ACC112 (cell line): ENCODE results near the gene FYN.

Source experiments
- H2AFZ ChIP-seq: fragments of 200-600 bp; sonication (generic); one replicate; pipeline ENCODE4 v1.6.0; 2017; ENCODE audit warnings: antibody characterized with exemption, low read length; ENCODE audit not compliant: unreplicated experiment
- H3K27ac ChIP-seq: fragments of 200-600 bp; sonication (generic); 2 replicates; pipeline ENCODE4 v1.5.1; 2014; ENCODE audit warnings: low read depth, mild to moderate bottlenecking, antibody characterized with exemption, low read length, moderate library complexity
- H3K27me3 ChIP-seq: fragments of 200-600 bp; sonication (generic); 2 replicates; pipeline ENCODE4 v1.6.1; 2014; ENCODE audit warnings: mild to moderate bottlenecking, antibody characterized with exemption, low read length, moderate library complexity, mixed read lengths; ENCODE audit not compliant: insufficient read depth
- H3K36me3 ChIP-seq: fragments of 200-600 bp; sonication (generic); 2 replicates; pipeline ENCODE4 v1.6.1; 2016; ENCODE audit warnings: mild to moderate bottlenecking, antibody characterized with exemption, low read length, moderate library complexity, mixed read lengths; ENCODE audit not compliant: insufficient read depth
- H3K4me1 ChIP-seq: fragments of 200-600 bp; sonication (generic); one replicate; pipeline ENCODE4 v1.6.1; 2016; ENCODE audit warnings: low read length, mixed read lengths; ENCODE audit not compliant: insufficient read depth, unreplicated experiment, control insufficient read depth
- H3K4me3 ChIP-seq: fragments of 200-600 bp; sonication (generic); 2 replicates; pipeline ENCODE4 v1.5.1; 2014; ENCODE audit warnings: mild to moderate bottlenecking, low read depth, low read length
- H3K79me2 ChIP-seq: fragments of 200-600 bp; sonication (generic); one replicate; pipeline ENCODE4 v1.6.0; 2016; ENCODE audit warnings: low read length; ENCODE audit not compliant: control insufficient read depth, unreplicated experiment, insufficient read depth

The FYN gene

DNA sequence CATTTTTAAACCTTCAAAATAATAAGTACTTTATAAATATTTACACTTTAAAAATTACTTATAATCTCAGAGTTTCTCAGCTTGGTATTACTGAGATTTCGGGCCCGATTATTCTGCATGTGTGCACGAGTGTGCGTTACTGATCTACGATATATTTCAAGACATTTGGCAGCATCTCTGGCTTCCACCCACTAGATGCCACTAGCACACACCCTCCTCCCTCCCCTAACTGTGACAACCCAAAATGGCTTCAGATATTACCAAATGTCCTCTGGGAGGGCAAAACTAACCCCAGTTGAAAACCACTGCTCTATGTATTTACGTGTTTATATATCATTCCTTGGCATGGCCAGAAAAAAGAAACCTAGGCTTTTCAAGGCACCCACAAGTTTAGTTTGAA, 95.9 kb downstream of the FYN start:
- Histone ChIP-seq H3K27ac (no peak overlapping the region), H3K27me3 (no peaks in the 10 kb centered on the region), H2AFZ (no peak overlapping the region), H3K4me1 (peaks cover 42% of the 10 kb centered on the region), H3K79me2 (peaks cover 16% of the 10 kb centered on the region), H3K36me3 (no peaks in the 10 kb centered on the region), H3K4me3 (no peak overlapping the region)

- H3K27ac ChIP-seq, result 0 out of 2 replicates have a peak overlapping the region, but pooled peaks have one; percentile 9
- peaks cover 40% of the 10 kb centered on the region for H3K4me1 ChIP-seq
- no peak overlapping the region for H2AFZ ChIP-seq
- 0 out of 2 replicates have a peak, but pooled peaks cover 4% of the 10 kb centered on the region for H3K36me3 ChIP-seq
- H3K4me3 ChIP-seq, result no peak overlapping the region
- H3K79me2 ChIP-seq, result peaks cover 17% of the 10 kb centered on the region
- no peaks in the 10 kb centered on the region for H3K27me3 ChIP-seq
Observed at GRCh38 chr6:111776236-111777221, 96.7 kb downstream of the FYN start.

DNA sequence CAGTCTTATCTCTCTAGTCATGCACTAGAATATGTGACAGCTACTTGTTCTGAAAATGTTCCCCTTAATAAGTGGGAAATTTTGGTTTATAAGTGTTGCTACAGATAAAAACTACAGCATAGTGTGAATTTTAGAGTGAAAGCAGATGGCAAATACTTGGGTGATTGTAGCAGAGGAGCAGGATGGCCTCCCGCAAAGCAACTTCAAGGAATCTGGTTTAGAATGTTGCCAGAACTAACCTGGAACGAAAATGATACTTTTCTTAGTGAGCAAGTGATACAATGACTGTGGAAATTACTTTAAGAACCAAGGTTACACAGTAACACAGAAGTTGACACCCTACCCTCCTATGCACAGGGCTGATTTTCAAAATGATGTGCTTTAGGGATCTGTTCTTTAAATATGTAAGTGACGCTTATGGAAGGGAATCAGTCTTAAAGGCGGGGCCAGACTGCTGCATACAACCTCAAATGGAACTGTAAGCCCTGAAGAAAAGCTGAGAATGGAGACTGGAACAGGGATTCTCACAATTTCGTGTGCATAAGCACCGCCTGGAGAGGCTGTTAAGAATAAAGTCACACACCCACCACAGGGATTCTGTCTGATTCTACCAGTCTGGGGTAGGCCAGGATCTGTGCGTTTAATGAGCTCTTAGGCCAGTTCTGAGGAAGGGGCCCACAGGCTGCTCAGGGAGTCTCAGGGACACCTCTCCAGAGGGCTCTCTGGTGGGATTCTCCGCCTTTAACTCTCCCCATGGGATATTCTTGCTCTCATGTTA, 97.9 kb downstream of the FYN start:
- 0 out of 2 replicates have a peak, but pooled peaks cover 4% of the 10 kb centered on the region for H3K36me3 ChIP-seq
- H3K79me2 ChIP-seq, result peaks cover 16% of the 10 kb centered on the region
- H3K4me3 ChIP-seq, result no peak overlapping the region
- H3K27ac ChIP-seq, result no peak overlapping the region
- H3K27me3 ChIP-seq, result no peaks in the 10 kb centered on the region
- no peak overlapping the region for H2AFZ ChIP-seq
- peaks cover 35% of the 10 kb centered on the region for H3K4me1 ChIP-seq

DNA sequence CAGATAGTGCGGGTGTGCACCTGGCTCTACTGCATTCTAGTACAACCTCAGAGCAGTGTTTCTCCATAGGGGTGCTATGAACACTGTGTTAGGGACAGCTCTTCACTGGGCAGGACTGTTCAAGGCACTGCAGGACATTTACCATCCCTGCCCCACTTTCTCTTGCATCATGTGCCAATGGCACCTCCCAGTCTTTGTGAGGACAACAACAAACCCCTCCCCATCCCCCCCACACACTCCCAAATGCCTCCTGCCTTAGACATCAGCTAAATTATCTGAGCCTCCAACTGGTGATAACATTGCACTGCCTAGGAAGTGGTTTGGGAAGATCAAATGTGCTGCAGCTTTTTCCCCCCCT, 98.9 kb downstream of the FYN start:
- Histone ChIP-seq H3K4me3 (no peak overlapping the region), H3K4me1 (peaks cover 40% of the 10 kb centered on the region), H2AFZ (no peak overlapping the region), H3K36me3 (0 out of 2 replicates have a peak, but pooled peaks cover 4% of the 10 kb centered on the region), H3K79me2 (peaks cover 15% of the 10 kb centered on the region), H3K27me3 (no peaks in the 10 kb centered on the region), H3K27ac (no peak overlapping the region)

DNA sequence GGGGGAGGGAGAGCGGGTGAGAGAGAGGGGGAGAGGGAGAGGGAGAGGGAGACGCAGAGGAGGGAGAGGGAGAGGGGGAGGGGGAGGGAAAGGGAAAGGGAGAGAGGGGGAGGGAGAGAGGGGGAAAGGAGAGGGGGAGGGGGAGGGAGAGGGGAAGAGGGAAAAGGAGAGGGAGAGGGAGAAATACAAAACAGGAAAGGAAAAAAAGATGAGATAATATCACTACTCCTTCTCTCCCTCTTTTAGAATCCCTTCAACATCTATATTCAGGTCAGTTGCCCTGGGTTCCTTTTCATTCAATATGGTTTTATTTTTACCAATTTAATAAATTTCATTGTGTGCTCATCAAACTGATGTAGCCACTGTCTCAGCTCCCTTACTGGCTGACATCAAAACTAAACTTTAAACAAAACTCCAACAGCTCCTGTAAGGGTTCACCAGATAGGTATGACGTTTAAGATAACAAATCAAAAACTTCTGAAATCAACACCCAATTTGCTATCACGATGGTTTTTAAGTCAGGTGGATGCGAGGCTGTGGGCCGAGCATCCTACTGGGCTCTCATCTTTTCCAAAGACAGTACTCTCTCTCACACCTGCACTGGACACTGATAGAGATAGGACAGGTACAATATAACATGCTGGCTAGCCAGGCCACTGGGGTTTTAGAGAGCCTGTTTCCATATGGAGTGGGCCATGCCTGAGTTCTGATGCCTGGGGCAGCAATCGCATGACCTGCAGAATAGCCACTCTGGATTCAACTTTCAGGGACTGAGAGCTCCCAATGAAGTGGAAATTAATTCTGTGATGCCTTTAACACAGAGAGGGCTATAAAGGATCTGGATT, 99.5 kb downstream of the FYN start:
- H3K79me2 ChIP-seq, result peaks cover 19% of the 10 kb centered on the region
- H3K27me3 ChIP-seq, result no peaks in the 10 kb centered on the region
- peaks cover 39% of the 10 kb centered on the region for H3K4me1 ChIP-seq
- H3K27ac ChIP-seq, result no peak overlapping the region
- H3K4me3 ChIP-seq, result no peak overlapping the region
- no peak overlapping the region for H2AFZ ChIP-seq
- 0 out of 2 replicates have a peak, but pooled peaks cover 4% of the 10 kb centered on the region for H3K36me3 ChIP-seq

GRCh38 chr6:111772381-111772780, 100.9 kb downstream of the FYN start:
- peaks cover 34% of the 10 kb centered on the region for H3K4me1 ChIP-seq
- H3K4me3 ChIP-seq, result no peak overlapping the region
- H3K79me2 ChIP-seq, result peaks cover 21% of the 10 kb centered on the region
- 0 out of 2 replicates have a peak, but pooled peaks cover 4% of the 10 kb centered on the region for H3K36me3 ChIP-seq
- no peak overlapping the region for H2AFZ ChIP-seq
- no peak overlapping the region for H3K27ac ChIP-seq
- no peaks in the 10 kb centered on the region for H3K27me3 ChIP-seq

GRCh38 chr6:111771629-111772028, 101.6 kb downstream of the FYN start:
- no peak overlapping the region for H3K27ac ChIP-seq
- H3K4me3 ChIP-seq, result no peak overlapping the region
- 0 out of 2 replicates have a peak, but pooled peaks cover 4% of the 10 kb centered on the region for H3K36me3 ChIP-seq
- peaks cover 29% of the 10 kb centered on the region for H3K4me1 ChIP-seq
- H2AFZ ChIP-seq, result no peak overlapping the region
- H3K27me3 ChIP-seq, result no peaks in the 10 kb centered on the region
- H3K79me2 ChIP-seq, result peaks cover 21% of the 10 kb centered on the region

- Histone ChIP-seq H3K27ac (no peak overlapping the region), H3K36me3 (0 out of 2 replicates have a peak, but pooled peaks cover 4% of the 10 kb centered on the region)
Observed at GRCh38 chr6:111771094-111771432, 102.2 kb downstream of the FYN start.

GRCh38 chr6:111770263-111771093, 102.8 kb downstream of the FYN start:
- Histone ChIP-seq H3K4me3 (no peak overlapping the region), H3K27ac (no peak overlapping the region), H3K79me2 (peaks cover 21% of the 10 kb centered on the region)

More at GRCh38 chr6:111771094-111771432, 102.2 kb downstream of the FYN start:
- Histone ChIP-seq H3K4me1 (peaks cover 29% of the 10 kb centered on the region), H3K79me2 (peaks cover 18% of the 10 kb centered on the region), H3K27me3 (no peaks in the 10 kb centered on the region), H3K4me3 (no peak overlapping the region), H2AFZ (no peak overlapping the region)

More at GRCh38 chr6:111770263-111771093, 102.8 kb downstream of the FYN start:
- Histone ChIP-seq H2AFZ (no peak overlapping the region), H3K27me3 (no peaks in the 10 kb centered on the region), H3K4me1 (peaks cover 27% of the 10 kb centered on the region), H3K36me3 (0 out of 2 replicates have a peak, but pooled peaks cover 4% of the 10 kb centered on the region)
